ENCODE data around the gene VPS18. TPM values are rescaled to one million over a fixed set of nuclear protein-coding genes. Genes with fewer than 3 reads are reported as not detected.
"Not testable (repeated sequence)": the region's sequence is repeated elsewhere in the genome, so short reads cannot be mapped to it uniquely, and the experiment has no call there.

Gene VPS18
- total RNA-seq, 1 donor from 2014 or later, result 37.6 TPM

DNA sequence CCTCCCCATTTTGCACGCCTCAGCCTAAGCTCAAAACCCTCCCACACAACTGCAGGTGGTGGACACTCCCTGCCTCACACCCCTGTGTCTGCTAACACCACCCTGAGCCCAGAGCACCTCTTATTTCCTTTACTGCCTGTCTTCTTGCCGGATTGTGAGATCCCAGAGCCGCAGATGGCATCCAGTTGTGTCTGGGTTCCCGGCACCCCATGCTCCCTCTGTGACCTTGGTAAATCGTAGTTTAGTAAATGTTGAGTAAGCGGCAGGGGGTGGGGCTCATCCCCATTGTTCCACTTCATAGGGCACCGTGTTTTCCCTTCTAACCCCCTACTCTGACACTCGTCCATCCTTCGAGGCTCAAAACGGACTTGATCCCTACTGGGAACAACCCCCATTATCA lies 35.5 kb upstream of the VPS18 start:
- Mint-ChIP-seq H3K27me3 (ENCODE audit: low read depth, unreplicated experiment) (peaks cover 4% of the 10 kb centered on the region), H3K9me3 (ENCODE audit: unreplicated experiment) (peaks cover 2% of the 10 kb centered on the region), H3K4me3 (ENCODE audit: unreplicated experiment) (no peak overlapping the region), H3K27ac (ENCODE audit: unreplicated experiment) (peak overlapping the region; percentile 27), H3K4me1 (ENCODE audit: low read depth, unreplicated experiment) (no peaks in the 10 kb centered on the region), H3K36me3 (ENCODE audit: low read depth, unreplicated experiment) (no peaks in the 10 kb centered on the region)
- no peaks in the 10 kb centered on the region for H4K20me1 ChIP-seq (ENCODE audit: insufficient read depth, low read length)
- no peaks in the 10 kb centered on the region for H3K36me3 ChIP-seq (ENCODE audit: insufficient read depth, low read length)
- H3K4me1 ChIP-seq (ENCODE audit: insufficient read depth, low read length), result peaks cover 2% of the 10 kb centered on the region
- FAIRE-seq, result no peak
- H3K79me2 ChIP-seq (ENCODE audit: insufficient read depth, low read length), result no peaks in the 10 kb centered on the region
- DNase-seq (ENCODE audit: low read depth), result no peak
- H3K9me3 ChIP-seq (ENCODE audit: insufficient read depth, low read depth, low read length), result no peaks in the 10 kb centered on the region
- no peak overlapping the region for H3K4me2 ChIP-seq (ENCODE audit: low read length)
- no peak overlapping the region for H3K9ac ChIP-seq (ENCODE audit: low read length)
- H3K4me3 ChIP-seq (ENCODE audit: insufficient read depth, low read depth, low read length), result no peak overlapping the region
- TF ChIP-seq CTCF (IDR thresholded peaks at IDR 0.05; ENCODE audit: insufficient read depth, low read depth, low read length) (no peak), EZH2 (IDR thresholded peaks at IDR 0.05; ENCODE audit: insufficient read depth, low read length) (no peak)
- H3K27me3 ChIP-seq (ENCODE audit: insufficient read depth, low read length), result peaks cover 3% of the 10 kb centered on the region
- no peak overlapping the region for H3K27ac ChIP-seq (ENCODE audit: low read depth, low read length)
- no peak overlapping the region for H2AFZ ChIP-seq (ENCODE audit: low read depth, low read length)

- no peak for FAIRE-seq
Measured at GRCh38 chr15:40859206-40859851, 34.9 kb upstream of the VPS18 start.

GRCh38 chr15:40861147-40861546 lies 33.1 kb upstream of the VPS18 start:
- not testable (repeated sequence) for DNase-seq (ENCODE audit: low read depth); H3K4me1 ChIP-seq (ENCODE audit: insufficient read depth, low read length); H3K36me3 ChIP-seq (ENCODE audit: insufficient read depth, low read length); H3K9ac ChIP-seq (ENCODE audit: low read length); H3K27me3 ChIP-seq (ENCODE audit: insufficient read depth, low read length); H3K4me1 Mint-ChIP-seq (ENCODE audit: low read depth, unreplicated experiment); H3K4me2 ChIP-seq (ENCODE audit: low read length); H3K9me3 Mint-ChIP-seq (ENCODE audit: unreplicated experiment); H3K4me3 Mint-ChIP-seq (ENCODE audit: unreplicated experiment); FAIRE-seq; H3K27ac ChIP-seq (ENCODE audit: low read depth, low read length); H3K27me3 Mint-ChIP-seq (ENCODE audit: low read depth, unreplicated experiment); H4K20me1 ChIP-seq (ENCODE audit: insufficient read depth, low read length); H3K27ac Mint-ChIP-seq (ENCODE audit: unreplicated experiment); H3K79me2 ChIP-seq (ENCODE audit: insufficient read depth, low read length); H2AFZ ChIP-seq (ENCODE audit: low read depth, low read length); H3K4me3 ChIP-seq (ENCODE audit: insufficient read depth, low read depth, low read length); H3K36me3 Mint-ChIP-seq (ENCODE audit: low read depth, unreplicated experiment); H3K9me3 ChIP-seq (ENCODE audit: insufficient read depth, low read depth, low read length)

More at GRCh38 chr15:40859206-40859851, 34.9 kb upstream of the VPS18 start:
- no peaks in the 10 kb centered on the region for H3K36me3 Mint-ChIP-seq (ENCODE audit: low read depth, unreplicated experiment)
- H3K4me2 ChIP-seq (ENCODE audit: low read length), result no peak overlapping the region
- no peak overlapping the region for H3K9ac ChIP-seq (ENCODE audit: low read length)
- peak; percentile 44 for DNase-seq (ENCODE audit: low read depth)
- H3K79me2 ChIP-seq (ENCODE audit: insufficient read depth, low read length), result no peaks in the 10 kb centered on the region
- H4K20me1 ChIP-seq (ENCODE audit: insufficient read depth, low read length), result no peaks in the 10 kb centered on the region
- H3K9me3 Mint-ChIP-seq (ENCODE audit: unreplicated experiment), result peaks cover 2% of the 10 kb centered on the region
- no peak overlapping the region for H3K27ac ChIP-seq (ENCODE audit: low read depth, low read length)
- H3K4me1 Mint-ChIP-seq (ENCODE audit: low read depth, unreplicated experiment), result no peaks in the 10 kb centered on the region
- H3K36me3 ChIP-seq (ENCODE audit: insufficient read depth, low read length), result no peaks in the 10 kb centered on the region
- H3K4me3 ChIP-seq (ENCODE audit: insufficient read depth, low read depth, low read length), result no peak overlapping the region
- peaks cover 2% of the 10 kb centered on the region for H3K4me1 ChIP-seq (ENCODE audit: insufficient read depth, low read length)
- H3K27me3 ChIP-seq (ENCODE audit: insufficient read depth, low read length), result peaks cover 3% of the 10 kb centered on the region
- H3K27ac Mint-ChIP-seq (ENCODE audit: unreplicated experiment), result no peak overlapping the region
- H3K9me3 ChIP-seq (ENCODE audit: insufficient read depth, low read depth, low read length), result no peaks in the 10 kb centered on the region
- H2AFZ ChIP-seq (ENCODE audit: low read depth, low read length), result no peak overlapping the region
- peaks cover 8% of the 10 kb centered on the region for H3K27me3 Mint-ChIP-seq (ENCODE audit: low read depth, unreplicated experiment)
- TF ChIP-seq CTCF (IDR thresholded peaks at IDR 0.05; ENCODE audit: insufficient read depth, low read depth, low read length) (peak; percentile 86), EZH2 (IDR thresholded peaks at IDR 0.05; ENCODE audit: insufficient read depth, low read length) (no peak)
- no peak overlapping the region for H3K4me3 Mint-ChIP-seq (ENCODE audit: unreplicated experiment)

Data from astrocyte (in vitro differentiated cells and primary cell).